ENCODE data around the gene PITPNM3.
"Not testable (repeated sequence)": the region's sequence is repeated elsewhere in the genome, so short reads cannot be mapped to it uniquely, and the experiment has no call there.

Gene PITPNM3

GRCh38 chr17:6497496-6498221, 58.7 kb downstream of the PITPNM3 start:
- no peak for DNase-seq

- no peak for DNase-seq
Measured at GRCh38 chr17:6496640-6497441, 59.5 kb downstream of the PITPNM3 start.

GRCh38 chr17:6496116-6496481, 60.3 kb downstream of the PITPNM3 start:
- peak; percentile 19 for DNase-seq

- DNase-seq: no peak
Measured at GRCh38 chr17:6495450-6496115, 60.8 kb downstream of the PITPNM3 start.

- DNase-seq: no peak
Measured at GRCh38 chr17:6494239-6494941, 62.0 kb downstream of the PITPNM3 start.

- DNase-seq: no peak
Measured at GRCh38 chr17:6492892-6493674, 63.3 kb downstream of the PITPNM3 start.

GRCh38 chr17:6491071-6491700, 65.2 kb downstream of the PITPNM3 start:
- no peak for DNase-seq

GRCh38 chr17:6489016-6489550, 67.3 kb downstream of the PITPNM3 start:
- DNase-seq: no peak

GRCh38 chr17:6488008-6488539, 68.3 kb downstream of the PITPNM3 start:
- DNase-seq: no peak

GRCh38 chr17:6487251-6488007, 68.9 kb downstream of the PITPNM3 start:
- no peak for DNase-seq

- no peak for DNase-seq
Measured at GRCh38 chr17:6485646-6486412, 70.5 kb downstream of the PITPNM3 start.

- no peak for DNase-seq
Measured at GRCh38 chr17:6483507-6483906, 72.8 kb downstream of the PITPNM3 start.

- not testable (repeated sequence) for DNase-seq
Measured at GRCh38 chr17:6482796-6483195, 73.6 kb downstream of the PITPNM3 start.

- DNase-seq: no peak
Measured at GRCh38 chr17:6482105-6482455, 74.3 kb downstream of the PITPNM3 start.

- DNase-seq: no peak
Measured at GRCh38 chr17:6480303-6480675, 76.1 kb downstream of the PITPNM3 start.

- no peak for DNase-seq
Measured at GRCh38 chr17:6479622-6480302, 76.6 kb downstream of the PITPNM3 start.

GRCh38 chr17:6478486-6478885, 77.9 kb downstream of the PITPNM3 start:
- no peak for DNase-seq

GRCh38 chr17:6477831-6478383, 78.4 kb downstream of the PITPNM3 start:
- no peak for DNase-seq

- no peak for DNase-seq
Measured at GRCh38 chr17:6476810-6477179, 79.6 kb downstream of the PITPNM3 start.

Measured in CD4-positive, alpha-beta T cell treated with Interleukin-6 for 4 hours (primary cell).